ENCODE data around the gene KCTD7.

Gene KCTD7

DNA sequence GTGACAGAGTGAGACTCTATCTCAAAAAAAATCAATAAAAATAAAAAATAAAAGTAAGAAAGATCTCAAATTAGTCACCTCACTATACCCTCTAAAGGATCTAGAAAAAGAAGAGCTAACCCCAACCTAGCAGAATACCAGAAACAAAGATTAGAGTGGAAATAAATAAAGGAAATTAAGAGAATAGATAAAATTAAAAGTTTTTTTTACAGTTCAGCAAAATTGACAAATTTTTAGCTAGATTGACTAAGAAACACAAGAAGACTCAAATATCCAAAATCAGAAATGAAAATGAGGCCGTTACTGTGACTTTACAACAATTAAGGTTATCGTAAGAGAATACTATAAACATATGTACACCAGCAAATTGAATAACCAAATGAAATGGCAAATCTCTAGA lies 29.1 kb downstream of the KCTD7 start:
- peaks cover 17 to 32% (median 23%) of the 10 kb centered on the region in 10 experiments for H3K4me1 ChIP-seq
- no peak overlapping the region for H3K4me3 ChIP-seq
- no peak overlapping the region for H3K27ac ChIP-seq
- H4K20me1 ChIP-seq, result peaks cover 19 to 79% (median 38%) of the 10 kb centered on the region in 11 experiments; a peak in 18 of 22 replicates
- TF ChIP-seq Cebpa-rat (IDR thresholded peaks at IDR 0.05), result no peak
- peaks cover 18 to 59% (median 38%) of the 10 kb centered on the region in 11 experiments; a peak in 21 of 22 replicates for H3K36me3 ChIP-seq
- no peak overlapping the region for H3K9ac ChIP-seq
- H3K27me3 ChIP-seq, result no peaks in the 10 kb centered on the region
- H3K9me3 ChIP-seq (replicated peaks in 1 of 11), result peaks cover 0 to 43% (median 24%) of the 10 kb centered on the region in 11 experiments; a peak in 18 of 22 replicates
- no peak overlapping the region for H3K4me2 ChIP-seq

GRCh38 chr7:66662646-66663264 lies 34.1 kb downstream of the KCTD7 start:
- peaks cover 0 to 42% (median 23%) of the 10 kb centered on the region in 11 experiments; a peak in 18 of 22 replicates for H3K9me3 ChIP-seq (replicated peaks in 1 of 11)
- H3K4me1 ChIP-seq, result peaks cover 0 to 5% (median 0%) of the 10 kb centered on the region in 10 experiments; a peak in 2 of 20 replicates
- H3K4me2 ChIP-seq, result no peak overlapping the region
- peaks cover 38 to 98% (median 72%) of the 10 kb centered on the region in 11 experiments for H4K20me1 ChIP-seq
- H3K9ac ChIP-seq, result no peak overlapping the region
- peaks cover 28 to 81% (median 50%) of the 10 kb centered on the region in 11 experiments for H3K36me3 ChIP-seq
- TF ChIP-seq Cebpa-rat (IDR thresholded peaks at IDR 0.05), result no peak
- no peak overlapping the region for H3K4me3 ChIP-seq
- H3K27me3 ChIP-seq, result no peaks in the 10 kb centered on the region
- H3K27ac ChIP-seq, result no peak overlapping the region

DNA sequence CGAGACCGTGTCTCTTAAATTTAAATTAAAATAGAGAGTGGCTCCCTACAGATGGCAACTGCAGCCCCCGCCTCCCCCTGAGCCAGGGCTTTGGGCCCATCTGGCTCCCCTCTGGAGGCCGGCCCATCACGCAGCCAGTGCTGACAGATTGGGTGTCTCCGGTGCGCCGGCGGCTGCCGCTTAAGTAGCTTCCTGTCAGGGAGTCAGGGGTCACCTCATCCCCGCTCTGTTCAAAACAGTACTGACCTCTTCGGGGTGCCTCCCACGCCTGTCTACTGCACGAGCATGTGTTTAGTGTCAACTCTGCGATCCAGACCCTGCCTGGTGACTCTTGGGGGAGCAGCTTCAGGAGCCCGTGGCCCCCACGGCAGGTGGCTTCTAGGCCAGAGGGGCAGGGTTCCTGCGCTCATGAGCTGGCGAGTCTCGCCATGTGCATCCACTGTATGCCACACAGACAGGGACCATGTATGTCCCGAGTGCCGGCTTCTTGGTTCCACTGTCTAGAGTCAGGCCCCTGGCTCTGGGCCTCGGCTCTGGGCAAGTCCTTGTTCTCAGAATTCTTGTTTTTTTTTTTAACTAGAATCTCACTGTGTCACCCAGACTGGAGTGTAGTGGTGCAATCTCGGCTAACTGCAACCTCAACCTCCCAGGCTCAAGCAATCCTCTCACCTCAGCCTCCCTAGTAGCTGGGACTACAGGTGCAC lies 36.1 kb downstream of the KCTD7 start:
- H3K9ac ChIP-seq, result no peak overlapping the region
- H3K4me1 ChIP-seq, result no peaks in the 10 kb centered on the region; a peak in 1 of 20 replicates
- no peak for TF ChIP-seq Cebpa-rat (IDR thresholded peaks at IDR 0.05)
- peaks cover 33 to 86% (median 49%) of the 10 kb centered on the region in 11 experiments for H3K36me3 ChIP-seq
- H4K20me1 ChIP-seq, result peaks cover 38 to 100% (median 89%) of the 10 kb centered on the region in 11 experiments
- H3K4me3 ChIP-seq, result no peak overlapping the region
- no peaks in the 10 kb centered on the region for H3K27me3 ChIP-seq
- H3K27ac ChIP-seq, result no peak overlapping the region
- H3K9me3 ChIP-seq (replicated peaks in 1 of 11), result peaks cover 0 to 27% (median 19%) of the 10 kb centered on the region in 11 experiments; a peak in 18 of 22 replicates
- H3K4me2 ChIP-seq, result no peak overlapping the region

- Histone ChIP-seq H3K27me3 (no peaks in the 10 kb centered on the region), H4K20me1 (peaks cover 38 to 100% (median 90%) of the 10 kb centered on the region in 11 experiments), H3K4me3 (no peak overlapping the region), H3K27ac (no peak overlapping the region), H3K36me3 (peaks cover 20 to 90% (median 50%) of the 10 kb centered on the region in 11 experiments), H3K9me3 (replicated peaks in 1 of 11) (peaks cover 0 to 19% (median 16%) of the 10 kb centered on the region in 11 experiments; a peak in 18 of 22 replicates), H3K4me2 (no peak overlapping the region), H3K9ac (peak overlapping the region in 1 of 11 experiments; percentile 14; a peak in 1 of 22 replicates), H3K4me1 (peaks cover 0 to 14% (median 0%) of the 10 kb centered on the region in 10 experiments; a peak in 4 of 20 replicates)
- TF ChIP-seq Cebpa-rat (IDR thresholded peaks at IDR 0.05), result no peak
These were observed 37.8 kb downstream of the KCTD7 start for GRCh38 chr7:66666313-66666952.

DNA sequence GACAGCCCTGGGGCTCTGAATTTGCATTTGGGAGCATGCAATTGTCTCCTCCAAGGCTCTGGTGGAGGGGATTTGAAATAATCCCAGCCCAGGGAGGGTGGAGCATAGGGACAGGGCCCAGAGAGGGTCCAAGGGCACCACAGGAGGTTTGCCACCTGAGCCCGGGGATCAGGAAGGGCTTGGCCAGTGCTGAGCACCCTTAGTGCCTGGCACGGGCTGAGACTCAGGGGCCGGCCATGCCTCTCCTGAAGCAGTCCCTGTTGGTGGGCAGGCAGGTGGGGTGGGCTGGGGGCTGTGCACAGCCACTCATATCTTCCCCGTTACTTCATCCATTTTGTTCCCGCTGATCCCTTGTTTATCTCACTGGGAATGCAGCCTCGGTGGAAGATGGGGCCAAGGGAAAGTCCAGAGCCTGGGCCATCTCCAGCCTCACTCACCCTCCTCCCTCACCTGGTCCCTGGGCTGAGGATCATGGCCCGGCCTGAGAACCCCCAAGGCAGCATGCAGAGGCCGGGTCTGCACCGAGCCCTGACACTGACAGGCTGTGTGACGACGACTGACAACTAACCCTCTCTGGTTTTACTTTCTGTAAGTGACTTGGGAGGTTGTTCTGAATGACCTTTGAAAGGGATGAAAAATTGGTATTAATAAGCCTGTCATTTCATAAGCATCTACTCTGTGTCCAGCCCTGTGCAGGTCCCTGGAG lies 38.5 kb downstream of the KCTD7 start:
- Histone ChIP-seq H3K4me1 (peaks cover 0 to 22% (median 0%) of the 10 kb centered on the region in 10 experiments; a peak in 5 of 20 replicates), H3K9ac (0 out of 22 replicates have a peak overlapping the region, but pooled peaks of 1 of the 11 experiments have one; percentile 14)
- no peak for TF ChIP-seq Cebpa-rat (IDR thresholded peaks at IDR 0.05)

DNA sequence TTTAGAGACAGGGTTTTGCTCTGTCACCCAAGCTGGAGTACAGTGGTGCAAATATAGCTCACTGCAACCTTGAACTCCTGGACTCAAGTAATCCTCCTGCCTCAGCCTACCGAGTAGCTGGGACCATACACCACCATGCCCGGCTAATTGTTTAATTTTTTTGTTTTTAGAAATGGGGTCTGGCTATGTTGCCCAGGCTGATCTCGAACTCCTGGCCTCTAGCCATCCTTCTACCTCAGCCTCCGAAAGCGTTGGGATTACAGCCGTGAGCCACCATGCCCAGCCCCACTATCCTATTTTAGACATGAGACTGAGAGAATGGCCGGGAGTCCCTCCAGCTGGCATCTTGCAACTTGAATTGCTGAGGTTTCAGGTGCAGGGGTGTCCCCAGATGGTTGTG lies 39.4 kb downstream of the KCTD7 start:
- peaks cover 6 to 73% (median 37%) of the 10 kb centered on the region in 11 experiments; a peak in 19 of 22 replicates for H3K36me3 ChIP-seq
- H3K27ac ChIP-seq, result no peak overlapping the region
- no peak overlapping the region for H3K4me2 ChIP-seq
- TF ChIP-seq Cebpa-rat (IDR thresholded peaks at IDR 0.05), result no peak
- H3K4me3 ChIP-seq, result no peak overlapping the region
- peaks cover 0 to 3% (median 0%) of the 10 kb centered on the region in 11 experiments; a peak in 4 of 22 replicates for H3K9me3 ChIP-seq (replicated peaks in 1 of 11)
- H4K20me1 ChIP-seq, result peaks cover 33 to 90% (median 75%) of the 10 kb centered on the region in 11 experiments
- no peak overlapping the region for H3K9ac ChIP-seq
- H3K27me3 ChIP-seq, result no peaks in the 10 kb centered on the region
- H3K4me1 ChIP-seq, result peaks cover 0 to 28% (median 0%) of the 10 kb centered on the region in 10 experiments; a peak in 5 of 20 replicates

More for the DNA sequence above, 38.5 kb downstream of the KCTD7 start:
- Histone ChIP-seq H4K20me1 (peaks cover 38 to 99% (median 84%) of the 10 kb centered on the region in 11 experiments), H3K9me3 (replicated peaks in 1 of 11) (peaks cover 0 to 12% (median 9%) of the 10 kb centered on the region in 11 experiments; a peak in 18 of 22 replicates), H3K27me3 (no peaks in the 10 kb centered on the region), H3K4me2 (no peak overlapping the region), H3K27ac (no peak overlapping the region), H3K4me3 (no peak overlapping the region), H3K36me3 (peaks cover 14 to 82% (median 44%) of the 10 kb centered on the region in 11 experiments; a peak in 21 of 22 replicates)

GRCh38 chr7:66668677-66669076 lies 40.0 kb downstream of the KCTD7 start:
- Histone ChIP-seq H3K27me3 (no peaks in the 10 kb centered on the region), H4K20me1 (peaks cover 33 to 86% (median 72%) of the 10 kb centered on the region in 11 experiments), H3K4me3 (no peak overlapping the region), H3K4me2 (no peak overlapping the region), H3K27ac (no peak overlapping the region), H3K36me3 (peaks cover 6 to 72% (median 35%) of the 10 kb centered on the region in 11 experiments; a peak in 19 of 22 replicates), H3K9me3 (replicated peaks in 1 of 11) (no peaks in the 10 kb centered on the region), H3K4me1 (peaks cover 0 to 32% (median 0%) of the 10 kb centered on the region in 10 experiments; a peak in 5 of 20 replicates), H3K9ac (no peak overlapping the region)
- no peak for TF ChIP-seq Cebpa-rat (IDR thresholded peaks at IDR 0.05)

- TF ChIP-seq Cebpa-rat (IDR thresholded peaks at IDR 0.05), result no peak
- Histone ChIP-seq H3K27ac (no peak overlapping the region), H3K9ac (no peak overlapping the region; a peak in 1 of 22 replicates), H4K20me1 (peaks cover 32 to 86% (median 68%) of the 10 kb centered on the region in 11 experiments), H3K9me3 (replicated peaks in 1 of 11) (no peaks in the 10 kb centered on the region), H3K4me1 (peaks cover 0 to 36% (median 0%) of the 10 kb centered on the region in 10 experiments; a peak in 5 of 20 replicates), H3K4me3 (no peak overlapping the region), H3K4me2 (no peak overlapping the region), H3K27me3 (no peaks in the 10 kb centered on the region), H3K36me3 (peaks cover 6 to 68% (median 36%) of the 10 kb centered on the region in 11 experiments; a peak in 19 of 22 replicates)
These were observed 40.4 kb downstream of the KCTD7 start for GRCh38 chr7:66669088-66669487.

Data from BLaER1 treated with 17β-estradiol and CSF1 and Interleukin-3, amounts not matched to agents 10 nM and 100 nM (cell line).